ENCODE measurements around the gene WNT9A.

The WNT9A gene

GRCh38 chr1:227939791-227940771, 7.7 kb downstream of the WNT9A start:
- DNase-seq = no peak

GRCh38 chr1:227938911-227939790, 8.6 kb downstream of the WNT9A start:
- DNase-seq = no peak

DNA sequence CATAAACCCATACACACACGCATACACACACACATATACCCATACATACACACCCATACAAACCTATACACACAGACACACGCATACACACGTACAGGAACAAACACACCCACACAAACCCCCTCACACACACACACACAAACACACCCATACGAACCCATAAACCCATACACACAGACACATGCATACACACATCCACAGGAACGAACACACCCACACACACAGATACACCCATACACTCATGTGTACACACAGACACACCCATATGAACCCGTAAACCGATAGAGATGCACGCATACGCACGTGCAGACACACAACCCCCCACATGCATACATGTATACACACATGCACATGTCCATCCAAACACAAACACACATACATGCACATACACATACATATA, 9.5 kb downstream of the WNT9A start:
- DNase-seq = no peak

GRCh38 chr1:227937838-227938145, 9.9 kb downstream of the WNT9A start:
- DNase-seq = no peak

DNA sequence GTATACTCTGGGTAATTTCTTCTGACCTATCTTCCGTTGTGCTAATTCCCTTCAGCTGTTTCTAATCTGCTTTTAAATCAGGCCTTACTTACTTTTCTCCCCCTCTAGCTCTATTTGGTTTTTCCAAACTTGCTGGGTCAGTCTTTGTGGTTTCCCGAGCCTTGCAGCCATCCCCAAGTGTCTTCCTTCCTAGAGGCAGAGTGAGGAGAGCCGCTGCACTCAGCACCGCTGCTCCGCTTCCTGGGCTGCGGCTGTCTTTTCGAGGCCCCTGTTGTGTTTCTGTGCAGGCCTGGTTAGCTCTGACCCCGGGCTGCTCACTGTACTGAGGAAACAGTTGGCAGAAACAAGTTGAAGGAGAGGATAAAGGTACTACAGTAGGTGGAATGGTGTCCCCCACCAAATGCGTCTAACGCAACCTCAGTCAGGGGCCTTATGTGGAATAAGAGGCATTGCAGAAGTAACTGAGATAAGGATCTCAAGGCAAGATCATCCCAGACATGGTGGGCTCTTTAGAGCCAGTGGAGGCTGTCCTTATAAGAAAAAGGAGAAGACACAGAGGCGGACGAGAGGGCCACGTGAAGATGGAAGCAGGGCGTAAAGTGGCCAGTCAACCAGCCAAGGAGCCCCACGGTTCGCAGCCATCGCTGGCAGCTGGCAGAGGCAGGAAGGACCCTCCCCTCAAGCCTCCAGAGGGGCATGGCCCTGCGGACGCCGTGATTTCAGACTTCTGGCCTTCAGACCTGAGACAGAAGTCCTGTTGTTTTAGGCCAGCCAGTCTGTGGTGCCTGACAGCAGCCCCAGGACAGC, 10.5 kb downstream of the WNT9A start:
- DNase-seq = no peak

- no peak for DNase-seq
These were observed 11.9 kb downstream of the WNT9A start for GRCh38 chr1:227935826-227936225.

DNA sequence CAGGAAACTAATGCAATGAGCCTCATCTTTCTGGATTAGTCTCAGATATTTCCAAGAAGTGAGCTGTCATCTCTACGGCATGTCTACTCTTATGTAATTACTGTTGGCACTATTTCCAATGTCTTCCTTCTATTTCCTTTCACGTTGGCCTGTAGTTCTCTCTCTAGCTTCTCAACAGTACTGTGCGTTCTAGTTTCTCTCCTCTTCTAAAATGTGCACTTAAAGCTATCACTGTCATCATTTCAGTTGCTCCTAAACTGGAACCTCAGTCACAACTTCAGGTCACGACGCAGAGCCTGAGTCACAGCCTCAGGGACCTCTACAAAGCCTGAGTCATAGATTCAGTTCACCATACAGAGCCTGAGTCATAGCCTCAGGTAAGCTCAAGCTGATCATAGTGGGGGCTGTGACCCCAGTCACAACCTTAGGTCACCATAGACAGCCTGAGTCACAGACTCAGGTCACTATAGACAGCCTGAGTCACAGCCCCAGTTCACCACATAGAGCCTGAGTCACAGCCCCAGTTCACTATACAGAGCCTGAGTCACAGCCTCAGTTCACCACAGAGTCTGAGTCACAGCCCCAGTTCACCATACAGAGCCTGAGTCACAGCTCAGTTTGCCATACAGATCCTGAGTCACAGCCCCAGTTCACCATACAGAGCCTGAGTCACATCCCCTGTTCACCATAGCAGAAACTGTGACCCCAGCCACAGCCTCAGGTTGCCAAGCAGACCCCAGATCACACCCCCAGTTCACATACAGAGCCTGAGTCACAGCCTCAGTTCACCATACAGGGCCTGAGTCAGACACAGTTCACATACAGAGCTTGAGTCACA, 13.0 kb downstream of the WNT9A start:
- no peak for DNase-seq

- no peak for DNase-seq
These were observed 17.8 kb downstream of the WNT9A start for GRCh38 chr1:227929751-227930472.

DNA sequence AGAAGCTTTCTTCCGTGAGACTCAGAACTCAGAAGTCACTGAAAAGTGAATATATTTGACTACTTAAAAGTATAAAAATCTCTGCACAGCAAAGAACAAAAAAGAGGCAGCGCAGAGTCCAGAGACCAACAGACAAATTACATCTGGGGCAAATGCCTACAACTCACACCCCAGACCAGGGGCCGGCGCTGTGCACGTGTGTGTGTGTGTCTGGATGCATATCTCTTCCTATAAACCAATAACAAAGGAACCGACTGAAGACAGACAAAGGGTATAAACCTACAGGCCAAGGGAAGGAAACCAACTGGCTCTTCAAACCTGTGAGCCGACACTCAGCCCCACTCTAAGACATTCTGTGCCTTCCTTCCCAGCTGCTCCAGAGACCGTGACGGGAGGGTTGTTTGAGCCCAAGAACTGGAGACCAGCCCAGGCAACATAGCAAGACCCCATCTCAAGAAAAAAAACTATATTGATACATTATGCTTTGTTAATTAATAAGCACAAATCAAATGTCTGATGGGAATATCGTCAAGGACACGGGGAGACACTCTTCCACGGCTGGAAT, 18.8 kb downstream of the WNT9A start:
- DNase-seq = no peak

DNA sequence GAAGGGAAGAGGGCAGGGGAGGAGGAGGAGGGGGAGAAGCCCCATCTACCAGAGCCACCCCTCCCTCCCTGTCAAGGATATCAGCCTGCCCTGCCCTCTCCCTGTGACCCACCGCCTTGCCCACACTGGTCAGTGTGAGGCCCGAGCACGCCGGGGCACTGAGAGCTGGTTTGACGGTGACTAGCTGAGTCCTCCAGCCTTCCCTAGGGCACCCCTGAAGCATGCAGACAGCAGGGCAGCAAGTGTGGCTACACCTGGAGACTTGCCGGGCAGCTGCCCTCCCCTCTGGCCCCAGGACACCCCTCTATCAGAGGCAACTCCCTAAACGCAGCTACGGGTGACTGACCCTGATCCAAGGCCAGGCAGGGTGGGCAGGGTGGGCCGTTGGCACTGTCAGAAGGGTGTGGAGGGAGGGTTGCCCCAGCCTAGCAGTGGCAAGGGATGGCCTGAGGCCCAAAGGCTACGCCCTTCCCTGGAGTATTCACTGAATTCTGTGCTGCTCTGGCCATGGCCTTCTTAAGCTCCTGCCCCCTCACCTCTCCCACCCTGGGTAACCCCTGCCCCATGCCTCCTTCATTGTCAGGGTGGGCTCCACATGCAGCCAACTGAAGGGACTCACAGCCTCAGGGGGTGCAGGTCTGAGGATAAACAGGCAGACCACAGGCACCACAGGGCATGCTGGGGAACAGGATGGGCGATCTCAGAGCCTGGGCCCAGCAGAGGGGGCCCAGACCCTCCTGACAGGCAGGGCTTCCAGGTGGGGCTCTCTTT, 19.6 kb downstream of the WNT9A start:
- no peak for DNase-seq

GRCh38 chr1:227926896-227927885, 20.5 kb downstream of the WNT9A start:
- DNase-seq = no peak

DNA sequence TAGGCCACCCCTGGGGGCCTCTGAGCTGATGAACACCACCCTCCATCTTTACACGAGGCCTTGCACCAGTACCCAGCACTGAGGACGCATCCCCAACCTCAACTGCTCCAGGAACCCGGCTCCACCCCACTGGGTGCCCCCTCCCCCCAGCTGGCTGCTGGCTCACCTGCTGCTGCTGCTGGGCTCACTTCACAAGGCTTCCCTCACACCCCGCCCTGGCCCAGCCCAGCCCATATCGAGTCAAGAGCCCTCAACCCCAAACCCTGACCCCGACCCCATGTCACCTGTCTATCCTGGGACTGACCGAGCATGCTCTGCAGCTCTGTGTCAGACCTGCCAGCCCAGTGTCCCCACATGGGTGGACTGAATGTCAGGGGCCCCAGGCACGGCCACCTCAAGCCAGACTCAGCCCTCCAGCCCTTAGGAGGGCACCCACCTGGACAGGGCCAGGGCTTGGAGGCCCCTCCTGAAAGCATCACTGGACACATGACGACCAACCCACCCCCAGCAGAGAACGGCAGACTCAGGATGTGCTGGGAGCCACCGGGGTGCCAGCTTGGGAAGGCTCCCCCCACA, 21.4 kb downstream of the WNT9A start:
- no peak for DNase-seq

- no peak for DNase-seq
These were observed 22.0 kb downstream of the WNT9A start for GRCh38 chr1:227925582-227926198.

DNA sequence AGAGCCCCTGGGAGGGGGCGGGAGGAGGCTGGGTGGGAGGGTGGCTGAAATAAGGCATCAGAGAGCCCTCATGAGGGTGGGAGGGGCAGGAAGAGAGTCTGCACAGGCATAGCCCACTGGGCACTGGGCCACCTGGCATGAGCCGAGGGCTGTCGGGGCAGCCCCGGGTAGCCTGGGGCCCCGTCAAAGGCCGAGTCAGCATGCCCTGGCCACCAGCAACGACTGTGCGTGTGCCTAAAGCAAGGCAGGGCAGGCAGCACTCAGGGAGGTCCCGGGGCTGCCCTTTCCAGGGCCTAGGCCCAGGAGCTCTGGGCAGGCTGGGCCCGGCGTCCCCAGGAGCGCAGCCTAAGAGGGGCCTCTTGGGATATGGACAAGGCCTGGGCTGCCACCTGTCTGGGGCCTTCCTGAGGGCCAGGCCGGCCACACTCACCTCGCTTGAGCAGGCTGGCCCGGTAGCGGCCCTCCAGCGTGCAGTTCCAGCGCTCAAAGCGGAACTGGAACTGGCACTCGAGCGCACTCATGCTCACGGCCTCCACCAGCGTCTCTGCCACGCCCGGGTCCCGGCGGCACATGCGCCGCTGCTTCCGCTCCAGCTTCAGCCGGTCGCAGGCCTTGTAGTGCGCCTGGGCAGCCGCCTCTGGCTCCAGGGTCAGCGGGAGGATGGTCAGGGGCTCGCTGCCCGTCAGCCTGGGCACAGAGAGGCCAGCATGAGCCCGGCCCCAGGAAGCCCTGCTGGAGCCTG, 22.7 kb downstream of the WNT9A start:
- no peak for DNase-seq

- no peak for DNase-seq
These were observed 23.4 kb downstream of the WNT9A start for GRCh38 chr1:227924168-227924832.

DNA sequence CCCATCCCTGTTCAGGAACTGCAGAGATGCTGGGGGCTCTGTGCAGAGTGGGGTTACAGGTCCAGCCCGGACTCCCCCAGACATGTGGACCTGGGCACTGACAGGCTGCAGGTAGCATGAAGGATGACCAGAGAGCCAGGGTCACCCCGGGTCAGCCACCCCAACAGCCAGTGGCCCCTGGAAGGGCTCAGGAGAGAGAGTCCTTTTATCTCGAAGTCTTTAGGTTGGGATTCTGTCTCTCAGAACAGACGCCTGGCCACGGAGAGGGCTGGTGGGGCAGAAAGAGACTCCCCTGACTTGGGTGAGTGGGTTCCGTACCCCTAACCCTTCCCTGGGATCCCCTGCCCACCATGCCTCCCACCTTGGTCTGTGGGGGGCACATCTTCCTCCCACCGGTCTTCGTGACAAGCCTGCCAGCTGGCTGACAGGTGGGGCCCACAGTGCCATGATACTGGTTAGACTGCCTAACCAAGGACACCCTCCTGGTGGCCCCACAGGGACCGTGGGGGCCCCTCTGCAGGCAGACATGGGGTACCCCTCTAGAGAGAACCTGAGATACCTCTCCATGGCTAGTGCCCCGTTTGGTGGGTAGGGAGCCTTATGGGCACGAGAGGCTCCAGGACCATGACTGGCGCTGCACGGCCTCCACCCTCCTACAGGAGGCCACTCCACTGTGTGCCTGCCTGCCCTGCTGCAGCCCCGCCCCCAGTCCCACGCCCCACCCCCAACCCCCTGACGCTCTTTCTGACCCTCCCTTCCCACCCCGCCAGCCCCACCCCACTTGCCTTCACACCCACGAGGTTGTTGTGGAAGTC, 24.2 kb downstream of the WNT9A start:
- DNase-seq = no peak
